D721Med (cell line): ENCODE data around the gene SIGLEC7.

ENCODE experiments used
- DNase-seq: peaks from one replicate; pipeline ENCODE4 v3.0.0; 2011; ENCODE audit warnings: low spot score; ENCODE audit not compliant: insufficient read length
- FAIRE-seq: peaks from 2 replicates; lab custom pipeline; 2011; peaks lifted over from hg19 to GRCh38; lab: Jason Lieb, UNC
- TF ChIP-seq, protein P1 (sequence below): IDR thresholded peaks from 2 replicates; pipeline ENCODE4 v1.5.1; 2012; ENCODE audit warnings: mild to moderate bottlenecking, control low read depth; ENCODE audit not compliant: insufficient read depth; ENCODE audit errors: missing control alignments

The SIGLEC7 gene

DNA sequence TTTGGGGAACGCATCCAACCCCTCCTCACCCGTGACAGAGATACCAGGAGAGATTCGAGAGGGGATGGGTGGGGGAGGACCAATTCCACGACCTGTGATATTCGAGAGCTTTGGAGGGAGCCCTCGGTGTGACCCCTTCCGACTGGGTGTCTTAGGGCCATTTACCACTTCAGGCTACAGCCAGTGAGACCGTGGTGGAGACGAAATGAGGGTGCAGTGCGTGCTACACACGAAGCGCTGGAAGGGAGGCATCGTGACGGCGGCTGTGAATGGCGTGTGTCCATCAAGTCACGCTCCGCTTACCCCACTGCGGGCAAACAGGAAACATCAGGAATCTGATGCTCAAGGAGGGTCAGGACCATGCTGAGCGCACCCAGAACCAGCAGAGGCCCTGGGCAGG lies 44.3 kb upstream of the SIGLEC7 start:
- DNase-seq, result no peak
- TF ChIP-seq, protein P1, sequence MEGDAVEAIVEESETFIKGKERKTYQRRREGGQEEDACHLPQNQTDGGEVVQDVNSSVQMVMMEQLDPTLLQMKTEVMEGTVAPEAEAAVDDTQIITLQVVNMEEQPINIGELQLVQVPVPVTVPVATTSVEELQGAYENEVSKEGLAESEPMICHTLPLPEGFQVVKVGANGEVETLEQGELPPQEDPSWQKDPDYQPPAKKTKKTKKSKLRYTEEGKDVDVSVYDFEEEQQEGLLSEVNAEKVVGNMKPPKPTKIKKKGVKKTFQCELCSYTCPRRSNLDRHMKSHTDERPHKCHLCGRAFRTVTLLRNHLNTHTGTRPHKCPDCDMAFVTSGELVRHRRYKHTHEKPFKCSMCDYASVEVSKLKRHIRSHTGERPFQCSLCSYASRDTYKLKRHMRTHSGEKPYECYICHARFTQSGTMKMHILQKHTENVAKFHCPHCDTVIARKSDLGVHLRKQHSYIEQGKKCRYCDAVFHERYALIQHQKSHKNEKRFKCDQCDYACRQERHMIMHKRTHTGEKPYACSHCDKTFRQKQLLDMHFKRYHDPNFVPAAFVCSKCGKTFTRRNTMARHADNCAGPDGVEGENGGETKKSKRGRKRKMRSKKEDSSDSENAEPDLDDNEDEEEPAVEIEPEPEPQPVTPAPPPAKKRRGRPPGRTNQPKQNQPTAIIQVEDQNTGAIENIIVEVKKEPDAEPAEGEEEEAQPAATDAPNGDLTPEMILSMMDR, result no peak
- no peak for FAIRE-seq

DNA sequence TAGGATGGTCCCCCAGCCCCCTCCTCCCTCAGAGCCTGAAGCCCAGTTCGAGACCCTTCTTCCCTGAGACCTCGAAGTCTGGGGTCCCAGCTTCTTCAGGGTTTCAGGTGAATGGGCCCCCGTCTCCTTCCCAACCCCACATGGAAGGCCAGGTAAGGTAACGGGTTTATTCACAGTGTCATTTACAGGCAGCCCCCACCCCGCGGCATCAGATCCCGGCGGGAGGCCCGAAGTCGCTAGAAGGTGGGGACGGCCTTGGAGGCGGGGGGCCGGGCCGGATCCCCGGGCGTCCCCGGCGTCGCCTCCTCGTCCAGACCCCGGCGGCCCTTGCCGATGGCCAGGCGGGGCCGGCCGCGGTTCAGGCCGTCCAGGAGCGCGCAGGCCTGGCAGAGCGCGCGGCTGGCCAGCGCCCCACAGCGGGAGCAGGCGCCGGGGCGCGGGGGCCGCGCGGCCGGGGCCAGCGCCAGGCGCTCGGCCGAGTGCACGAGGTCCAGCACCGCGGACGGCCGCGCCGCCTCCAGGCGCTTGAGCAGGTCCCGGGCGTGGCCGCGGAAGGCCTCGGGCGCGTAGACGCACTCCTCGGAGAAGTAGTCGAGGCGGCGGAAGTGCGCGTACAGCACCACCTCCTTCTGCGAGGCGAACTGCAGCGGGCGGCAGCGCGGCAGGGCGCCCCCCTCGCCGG lies 43.6 kb upstream of the SIGLEC7 start:
- no peak for DNase-seq
- TF ChIP-seq, protein P1, result no peak
- FAIRE-seq, result no peak

DNA sequence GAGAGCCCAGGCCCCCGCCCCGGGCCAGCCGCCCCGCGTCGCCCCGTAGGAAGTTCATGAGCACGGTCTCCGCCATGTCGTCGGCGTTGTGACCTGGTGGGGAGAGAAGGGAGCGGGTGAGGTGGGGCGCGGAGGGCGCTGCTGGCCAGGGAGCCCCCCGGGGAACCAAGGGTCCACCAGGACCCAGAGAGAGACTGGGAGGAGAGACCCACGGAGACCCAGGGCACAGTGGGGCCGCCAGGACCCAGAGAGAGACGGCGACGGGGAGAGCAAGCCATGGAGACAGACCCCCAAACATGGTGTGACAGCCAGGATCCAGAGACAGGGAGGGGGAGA lies 43.1 kb upstream of the SIGLEC7 start:
- FAIRE-seq (no peak), DNase-seq (no peak)
- TF ChIP-seq, protein P1, result no peak

DNA sequence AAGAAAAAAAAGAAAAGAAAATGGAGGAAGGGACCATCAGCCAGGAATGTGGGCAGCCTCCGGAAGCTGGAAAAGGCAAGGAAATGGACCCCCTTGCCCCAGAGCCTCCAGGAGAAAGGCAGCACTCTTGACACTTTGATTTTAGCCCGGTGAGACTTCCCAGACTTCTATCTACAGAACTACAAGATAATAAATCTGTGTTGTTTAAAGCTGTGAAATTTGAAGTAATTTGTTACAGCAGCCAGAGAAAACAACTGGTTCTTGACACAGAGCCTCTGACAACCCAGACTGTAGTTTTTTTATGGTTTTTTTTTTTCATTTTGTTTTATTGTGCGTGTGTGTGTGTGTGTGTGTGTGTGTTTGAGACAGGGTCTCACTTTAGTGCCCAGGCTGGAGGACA lies 41.5 kb upstream of the SIGLEC7 start:
- DNase-seq, result no peak

DNA sequence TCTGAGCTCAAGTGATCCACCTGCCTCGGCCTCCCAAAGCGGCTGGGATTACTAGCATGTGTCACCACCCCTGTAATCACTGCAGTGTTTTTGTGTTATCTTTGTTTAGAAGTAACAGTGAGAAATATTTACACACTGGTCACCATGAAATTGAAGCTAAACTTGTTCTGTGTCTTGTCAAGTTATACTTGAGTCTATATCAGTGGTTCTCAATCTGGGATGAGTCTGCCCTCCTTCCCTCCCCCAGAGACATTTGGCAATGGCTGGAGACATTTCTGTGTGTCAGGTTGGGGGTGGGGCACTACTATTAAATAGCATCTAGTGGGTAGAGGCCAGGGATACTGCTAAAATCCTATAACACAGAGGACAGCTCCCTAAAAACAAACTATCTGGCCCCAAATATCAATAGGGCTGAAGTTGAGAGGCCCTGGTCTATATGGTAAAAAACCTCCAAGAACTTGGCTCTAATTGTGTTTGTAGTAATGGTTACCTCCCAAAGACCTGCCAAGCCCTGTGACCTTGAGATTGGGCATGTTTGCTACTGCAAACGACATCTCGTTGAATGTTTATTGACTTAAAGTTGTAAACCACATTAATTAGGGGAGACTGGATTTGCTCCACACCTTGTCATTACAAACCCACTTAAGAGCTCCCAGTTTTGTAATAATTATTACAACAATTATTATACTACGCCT lies 40.8 kb upstream of the SIGLEC7 start:
- TF ChIP-seq, protein P1, result no peak
- DNase-seq (no peak), FAIRE-seq (no peak)

More for the DNA sequence above, 41.5 kb upstream of the SIGLEC7 start:
- TF ChIP-seq, protein P1, result no peak
- FAIRE-seq, result no peak

DNA sequence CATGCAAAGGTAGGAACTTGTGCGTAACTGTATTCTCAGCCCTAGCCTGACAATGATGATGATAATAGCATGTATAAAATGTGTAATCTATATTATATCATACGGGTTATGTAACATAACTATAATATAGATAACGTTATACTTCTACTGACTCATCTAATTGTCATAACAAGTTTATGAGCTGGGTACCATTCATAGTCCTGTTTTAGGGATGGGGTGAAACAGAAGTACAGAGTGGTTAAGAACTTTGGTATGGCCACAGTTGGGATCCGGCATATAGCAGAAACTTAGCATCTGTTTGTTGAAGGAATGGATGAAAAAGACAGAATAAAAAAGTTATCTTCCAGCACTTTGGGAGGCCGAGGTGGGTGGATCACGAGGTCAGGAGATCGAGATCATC lies 39.1 kb upstream of the SIGLEC7 start:
- TF ChIP-seq, protein P1, result no peak
- DNase-seq (no peak), FAIRE-seq (no peak)

DNA sequence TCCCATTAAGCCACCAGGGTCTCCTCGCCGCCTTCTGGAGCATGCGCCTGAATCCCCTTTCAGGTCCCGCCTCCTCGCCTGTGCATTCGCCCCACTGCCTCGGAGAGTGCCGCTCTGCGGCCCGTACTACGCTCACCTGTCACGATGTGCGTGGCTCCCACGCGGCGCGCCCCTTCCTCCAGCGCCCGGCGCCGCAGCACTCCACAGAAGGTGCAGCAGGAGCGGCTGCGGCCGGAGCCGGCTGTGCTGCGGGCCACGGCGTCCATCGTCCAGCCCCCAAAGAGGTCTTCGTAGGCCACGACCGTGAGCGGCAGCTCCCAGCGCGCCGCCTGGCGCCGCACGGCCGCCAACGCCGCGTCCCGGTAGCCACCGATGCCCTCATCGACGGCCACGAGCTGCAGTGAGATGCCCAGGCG lies 38.2 kb upstream of the SIGLEC7 start:
- TF ChIP-seq, protein P1, result no peak
- DNase-seq (no peak), FAIRE-seq (no peak)
